ENCODE measurements around the gene IL1A.

Gene IL1A

GRCh38 chr2:112726487-112727190, 57.7 kb downstream of the IL1A start:
- peak; percentile 93 for DNase-seq (ENCODE audit: low spot score)

- no peak for DNase-seq (ENCODE audit: low spot score)
Measured at GRCh38 chr2:112725545-112726457, 58.5 kb downstream of the IL1A start.

GRCh38 chr2:112724591-112725525, 59.4 kb downstream of the IL1A start:
- no peak for DNase-seq (ENCODE audit: low spot score)

- no peak for DNase-seq (ENCODE audit: low spot score)
Measured at GRCh38 chr2:112723995-112724394, 60.3 kb downstream of the IL1A start.

All from pons (tissue), 1 donor.